Measurements from ENCODE around the gene SLC12A6. TPM values are rescaled to one million over a fixed set of nuclear protein-coding genes. Genes with fewer than 3 reads are reported as not detected.

The SLC12A6 gene
- total RNA-seq, 1 donor from 2014 or later: 16.6 TPM

GRCh38 chr15:34365836-34366235 lies 28.3 kb upstream of the SLC12A6 start:
- intact Hi-C loops (cut with micrococcal nuclease): loop anchor here (2.0 to 5.0 kb wide), 3 partner anchors 34 to 265 kb away; partner anchors contain the start of genes EMC7 and GOLGA8A
- H3K27me3 Mint-ChIP-seq (ENCODE audit: low read depth): no peaks in the 10 kb centered on the region

GRCh38 chr15:34365091-34365825 lies 27.7 kb upstream of the SLC12A6 start:
- peak overlapping the region; percentile 98 for H3K4me3 Mint-ChIP-seq (ENCODE audit: low read depth)
- peak overlapping the region; percentile 7 for H3K27ac Mint-ChIP-seq
- H3K9me3 Mint-ChIP-seq: no peaks in the 10 kb centered on the region
- intact Hi-C loops (cut with micrococcal nuclease): loop anchor here (5.0 kb wide), 1 partner anchor 33 kb away; no protein-coding TSS in a partner anchor
- DNase-seq (ENCODE audit: low spot score): no peak
- H3K27me3 Mint-ChIP-seq (ENCODE audit: low read depth): no peaks in the 10 kb centered on the region
- peaks cover 33% of the 10 kb centered on the region for H3K36me3 Mint-ChIP-seq (ENCODE audit: low read depth)
- H3K4me1 Mint-ChIP-seq (ENCODE audit: low read depth): peaks cover 26% of the 10 kb centered on the region

More at GRCh38 chr15:34365836-34366235, 28.3 kb upstream of the SLC12A6 start:
- Mint-ChIP-seq H3K36me3 (ENCODE audit: low read depth) (peaks cover 28% of the 10 kb centered on the region), H3K4me1 (ENCODE audit: low read depth) (peaks cover 26% of the 10 kb centered on the region), H3K27ac (peak overlapping the region; percentile 7), H3K4me3 (ENCODE audit: low read depth) (peak overlapping the region; percentile 98), H3K9me3 (no peaks in the 10 kb centered on the region)
- DNase-seq (ENCODE audit: low spot score): no peak

GRCh38 chr15:34364041-34364440 lies 26.5 kb upstream of the SLC12A6 start:
- Mint-ChIP-seq H3K36me3 (ENCODE audit: low read depth) (peaks cover 42% of the 10 kb centered on the region), H3K27ac (no peak overlapping the region), H3K4me1 (ENCODE audit: low read depth) (peaks cover 19% of the 10 kb centered on the region), H3K27me3 (ENCODE audit: low read depth) (no peaks in the 10 kb centered on the region), H3K4me3 (ENCODE audit: low read depth) (no peak overlapping the region), H3K9me3 (no peaks in the 10 kb centered on the region)
- no peak for DNase-seq (ENCODE audit: low spot score)
- intact Hi-C loops (cut with micrococcal nuclease): no loop called here

GRCh38 chr15:34362047-34362773 lies 24.6 kb upstream of the SLC12A6 start:
- no peaks in the 10 kb centered on the region for H3K9me3 Mint-ChIP-seq
- H3K27ac Mint-ChIP-seq: no peak overlapping the region
- H3K4me1 Mint-ChIP-seq (ENCODE audit: low read depth): peaks cover 11% of the 10 kb centered on the region
- H3K4me3 Mint-ChIP-seq (ENCODE audit: low read depth): no peak overlapping the region
- intact Hi-C loops (cut with micrococcal nuclease): no loop called here
- H3K36me3 Mint-ChIP-seq (ENCODE audit: low read depth): peaks cover 49% of the 10 kb centered on the region
- no peak for DNase-seq (ENCODE audit: low spot score)
- H3K27me3 Mint-ChIP-seq (ENCODE audit: low read depth): no peaks in the 10 kb centered on the region

GRCh38 chr15:34361278-34361677 lies 23.7 kb upstream of the SLC12A6 start:
- intact Hi-C loops (cut with micrococcal nuclease): no loop called here
- peaks cover 49% of the 10 kb centered on the region for H3K36me3 Mint-ChIP-seq (ENCODE audit: low read depth)
- H3K9me3 Mint-ChIP-seq: no peaks in the 10 kb centered on the region

GRCh38 chr15:34360298-34360697 lies 22.7 kb upstream of the SLC12A6 start:
- Mint-ChIP-seq H3K4me1 (ENCODE audit: low read depth) (peaks cover 2% of the 10 kb centered on the region), H3K27me3 (ENCODE audit: low read depth) (no peaks in the 10 kb centered on the region), H3K27ac (no peak overlapping the region), H3K36me3 (ENCODE audit: low read depth) (peaks cover 51% of the 10 kb centered on the region), H3K9me3 (no peaks in the 10 kb centered on the region), H3K4me3 (ENCODE audit: low read depth) (no peak overlapping the region)
- intact Hi-C loops (cut with micrococcal nuclease): no loop called here
- no peak for DNase-seq (ENCODE audit: low spot score)

More at GRCh38 chr15:34361278-34361677, 23.7 kb upstream of the SLC12A6 start:
- no peak for DNase-seq (ENCODE audit: low spot score)
- H3K27me3 Mint-ChIP-seq (ENCODE audit: low read depth): no peaks in the 10 kb centered on the region
- peaks cover 11% of the 10 kb centered on the region for H3K4me1 Mint-ChIP-seq (ENCODE audit: low read depth)
- H3K27ac Mint-ChIP-seq: no peak overlapping the region
- no peak overlapping the region for H3K4me3 Mint-ChIP-seq (ENCODE audit: low read depth)

- Mint-ChIP-seq H3K36me3 (ENCODE audit: low read depth) (peaks cover 55% of the 10 kb centered on the region), H3K4me1 (ENCODE audit: low read depth) (peaks cover 1% of the 10 kb centered on the region), H3K4me3 (ENCODE audit: low read depth) (no peak overlapping the region), H3K27me3 (ENCODE audit: low read depth) (no peaks in the 10 kb centered on the region), H3K9me3 (no peaks in the 10 kb centered on the region), H3K27ac (no peak overlapping the region)
- intact Hi-C loops (cut with micrococcal nuclease): no loop called here
- DNase-seq (ENCODE audit: low spot score): no peak
These were observed 21.8 kb upstream of the SLC12A6 start for GRCh38 chr15:34359416-34359815.

- peaks cover 57% of the 10 kb centered on the region for H3K36me3 Mint-ChIP-seq (ENCODE audit: low read depth)
These were observed 21.4 kb upstream of the SLC12A6 start for GRCh38 chr15:34358948-34359347.

GRCh38 chr15:34358367-34358766 lies 20.8 kb upstream of the SLC12A6 start:
- DNase-seq (ENCODE audit: low spot score): no peak
- H3K27ac Mint-ChIP-seq: no peak overlapping the region
- intact Hi-C loops (cut with micrococcal nuclease): no loop called here
- no peaks in the 10 kb centered on the region for H3K27me3 Mint-ChIP-seq (ENCODE audit: low read depth)
- peaks cover 51% of the 10 kb centered on the region for H3K36me3 Mint-ChIP-seq (ENCODE audit: low read depth)
- H3K9me3 Mint-ChIP-seq: no peaks in the 10 kb centered on the region
- no peak overlapping the region for H3K4me3 Mint-ChIP-seq (ENCODE audit: low read depth)
- H3K4me1 Mint-ChIP-seq (ENCODE audit: low read depth): peaks cover 1% of the 10 kb centered on the region

More at GRCh38 chr15:34358948-34359347, 21.4 kb upstream of the SLC12A6 start:
- intact Hi-C loops (cut with micrococcal nuclease): no loop called here
- H3K27ac Mint-ChIP-seq: no peak overlapping the region
- DNase-seq (ENCODE audit: low spot score): no peak
- H3K27me3 Mint-ChIP-seq (ENCODE audit: low read depth): no peaks in the 10 kb centered on the region
- H3K4me3 Mint-ChIP-seq (ENCODE audit: low read depth): no peak overlapping the region
- H3K9me3 Mint-ChIP-seq: no peaks in the 10 kb centered on the region
- peaks cover 1% of the 10 kb centered on the region for H3K4me1 Mint-ChIP-seq (ENCODE audit: low read depth)

- no peak for DNase-seq (ENCODE audit: low spot score)
- Mint-ChIP-seq H3K4me3 (ENCODE audit: low read depth) (no peak overlapping the region), H3K36me3 (ENCODE audit: low read depth) (peaks cover 46% of the 10 kb centered on the region), H3K27ac (no peak overlapping the region), H3K27me3 (ENCODE audit: low read depth) (no peaks in the 10 kb centered on the region), H3K4me1 (ENCODE audit: low read depth) (peaks cover 1% of the 10 kb centered on the region), H3K9me3 (no peaks in the 10 kb centered on the region)
- intact Hi-C loops (cut with micrococcal nuclease): no loop called here
These were observed 20.1 kb upstream of the SLC12A6 start for GRCh38 chr15:34357653-34358052.

- no peaks in the 10 kb centered on the region for H3K9me3 Mint-ChIP-seq
- H3K4me1 Mint-ChIP-seq (ENCODE audit: low read depth): peaks cover 1% of the 10 kb centered on the region
- no peak overlapping the region for H3K4me3 Mint-ChIP-seq (ENCODE audit: low read depth)
- no peak for DNase-seq (ENCODE audit: low spot score)
- no peaks in the 10 kb centered on the region for H3K27me3 Mint-ChIP-seq (ENCODE audit: low read depth)
- H3K27ac Mint-ChIP-seq: no peak overlapping the region
- peaks cover 24% of the 10 kb centered on the region for H3K36me3 Mint-ChIP-seq (ENCODE audit: low read depth)
- intact Hi-C loops (cut with micrococcal nuclease): no loop called here
These were observed 17.7 kb upstream of the SLC12A6 start for GRCh38 chr15:34355241-34355640.

GRCh38 chr15:34354286-34354685 lies 16.7 kb upstream of the SLC12A6 start:
- H3K4me1 Mint-ChIP-seq (ENCODE audit: low read depth): peaks cover 1% of the 10 kb centered on the region
- intact Hi-C loops (cut with micrococcal nuclease): no loop called here
- no peak overlapping the region for H3K27ac Mint-ChIP-seq
- H3K4me3 Mint-ChIP-seq (ENCODE audit: low read depth): no peak overlapping the region
- DNase-seq (ENCODE audit: low spot score): no peak
- H3K27me3 Mint-ChIP-seq (ENCODE audit: low read depth): no peaks in the 10 kb centered on the region
- H3K36me3 Mint-ChIP-seq (ENCODE audit: low read depth): peaks cover 17% of the 10 kb centered on the region
- no peaks in the 10 kb centered on the region for H3K9me3 Mint-ChIP-seq

GRCh38 chr15:34353627-34354026 lies 16.0 kb upstream of the SLC12A6 start:
- intact Hi-C loops (cut with micrococcal nuclease): no loop called here
- Mint-ChIP-seq H3K4me1 (ENCODE audit: low read depth) (peaks cover 1% of the 10 kb centered on the region), H3K36me3 (ENCODE audit: low read depth) (peaks cover 12% of the 10 kb centered on the region), H3K4me3 (ENCODE audit: low read depth) (no peak overlapping the region), H3K9me3 (no peaks in the 10 kb centered on the region), H3K27me3 (ENCODE audit: low read depth) (no peaks in the 10 kb centered on the region), H3K27ac (no peak overlapping the region)
- no peak for DNase-seq (ENCODE audit: low spot score)

Measured in activated T-helper 2 cell treated with anti-CD3 and anti-CD28 coated beads, Interferon-gamma antibody, Interleukin-2, Interleukin-4, amounts not matched to agents 10 μg/mL and 5 μg/mL and 100 μg/mL, durations not matched to agents 14 hours and 24 hours and 36 hours (primary cell).